Cardiac muscle cell (in vitro differentiated cells and primary cell): ENCODE data around the gene OR4D1. TPM values are rescaled to one million over a fixed set of nuclear protein-coding genes. Genes with fewer than 3 reads are reported as not detected.

Source experiments
- DNase-seq, 2 donors: peaks; one replicate each; pipeline versions ENCODE4 v3.0.0 to v3.0.0-alpha.2; 2010 to 2017; ENCODE audit warnings: low read depth in 1 of 2, low spot score in 1 of 2
- H3K27ac ChIP-seq: fragments of 200-600 bp; sonication (generic); 2 replicates; pipeline ENCODE4 v1.5.1; 2016
- H3K27me3 ChIP-seq: fragments of 200-600 bp; sonication (generic); 2 replicates; pipeline ENCODE4 v1.6.0; 2016; ENCODE audit warnings: control low read depth
- H3K36me3 ChIP-seq: fragments of 200-600 bp; sonication (generic); 2 replicates; pipeline ENCODE4 v1.5.1; 2016; ENCODE audit warnings: control low read depth
- H3K4me1 ChIP-seq: fragments of 200-600 bp; sonication (generic); 2 replicates; pipeline ENCODE4 v1.8.1; 2017; ENCODE audit warnings: low read depth, mild to moderate bottlenecking, mixed run types
- H3K4me3 ChIP-seq: fragments of 200-600 bp; sonication (generic); 2 replicates; pipeline ENCODE4 v1.5.1; 2016; ENCODE audit warnings: mild to moderate bottlenecking
- H3K9me3 ChIP-seq: fragments of 200-600 bp; sonication (generic); 2 replicates; pipeline ENCODE4 v1.5.1; 2017; ENCODE audit warnings: low read depth, mild to moderate bottlenecking, control low read depth
- polyA plus RNA-seq: library from polyadenylated mRNA; unstranded; fragments of >200 nt; fragmentation: Nextera tagmentation; extraction: Ambion mirVana; gene quantifications from 2 replicates; pipeline ENCODE4 v1.2.1, GENCODE V29; 2016
- total RNA-seq: library from RNA; depleted of rRNA; stranded (reverse); fragments of >200 nt; gene quantifications from 2 replicates; pipeline ENCODE4 v1.2.3, GENCODE V29; 2016
- TF ChIP-seq, protein P1 (sequence below): IDR thresholded peaks from 2 replicates; pipeline ENCODE4 v1.5.1; 2012; ENCODE audit warnings: low read depth, mild to moderate bottlenecking, low read length

The OR4D1 gene
- total and polyA plus RNA-seq, 2 experiments from 2014 or later, result not detected

GRCh38 chr17:58153671-58154070 lies 5.5 kb downstream of the OR4D1 start:
- Histone ChIP-seq H3K9me3 (no peaks in the 10 kb centered on the region), H3K4me1 (no peaks in the 10 kb centered on the region), H3K36me3 (no peaks in the 10 kb centered on the region), H3K4me3 (no peak overlapping the region), H3K27ac (no peak overlapping the region), H3K27me3 (peaks cover 97% of the 10 kb centered on the region)
- TF ChIP-seq, protein P1, sequence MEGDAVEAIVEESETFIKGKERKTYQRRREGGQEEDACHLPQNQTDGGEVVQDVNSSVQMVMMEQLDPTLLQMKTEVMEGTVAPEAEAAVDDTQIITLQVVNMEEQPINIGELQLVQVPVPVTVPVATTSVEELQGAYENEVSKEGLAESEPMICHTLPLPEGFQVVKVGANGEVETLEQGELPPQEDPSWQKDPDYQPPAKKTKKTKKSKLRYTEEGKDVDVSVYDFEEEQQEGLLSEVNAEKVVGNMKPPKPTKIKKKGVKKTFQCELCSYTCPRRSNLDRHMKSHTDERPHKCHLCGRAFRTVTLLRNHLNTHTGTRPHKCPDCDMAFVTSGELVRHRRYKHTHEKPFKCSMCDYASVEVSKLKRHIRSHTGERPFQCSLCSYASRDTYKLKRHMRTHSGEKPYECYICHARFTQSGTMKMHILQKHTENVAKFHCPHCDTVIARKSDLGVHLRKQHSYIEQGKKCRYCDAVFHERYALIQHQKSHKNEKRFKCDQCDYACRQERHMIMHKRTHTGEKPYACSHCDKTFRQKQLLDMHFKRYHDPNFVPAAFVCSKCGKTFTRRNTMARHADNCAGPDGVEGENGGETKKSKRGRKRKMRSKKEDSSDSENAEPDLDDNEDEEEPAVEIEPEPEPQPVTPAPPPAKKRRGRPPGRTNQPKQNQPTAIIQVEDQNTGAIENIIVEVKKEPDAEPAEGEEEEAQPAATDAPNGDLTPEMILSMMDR, result no peak
- DNase-seq, result no peak

DNA sequence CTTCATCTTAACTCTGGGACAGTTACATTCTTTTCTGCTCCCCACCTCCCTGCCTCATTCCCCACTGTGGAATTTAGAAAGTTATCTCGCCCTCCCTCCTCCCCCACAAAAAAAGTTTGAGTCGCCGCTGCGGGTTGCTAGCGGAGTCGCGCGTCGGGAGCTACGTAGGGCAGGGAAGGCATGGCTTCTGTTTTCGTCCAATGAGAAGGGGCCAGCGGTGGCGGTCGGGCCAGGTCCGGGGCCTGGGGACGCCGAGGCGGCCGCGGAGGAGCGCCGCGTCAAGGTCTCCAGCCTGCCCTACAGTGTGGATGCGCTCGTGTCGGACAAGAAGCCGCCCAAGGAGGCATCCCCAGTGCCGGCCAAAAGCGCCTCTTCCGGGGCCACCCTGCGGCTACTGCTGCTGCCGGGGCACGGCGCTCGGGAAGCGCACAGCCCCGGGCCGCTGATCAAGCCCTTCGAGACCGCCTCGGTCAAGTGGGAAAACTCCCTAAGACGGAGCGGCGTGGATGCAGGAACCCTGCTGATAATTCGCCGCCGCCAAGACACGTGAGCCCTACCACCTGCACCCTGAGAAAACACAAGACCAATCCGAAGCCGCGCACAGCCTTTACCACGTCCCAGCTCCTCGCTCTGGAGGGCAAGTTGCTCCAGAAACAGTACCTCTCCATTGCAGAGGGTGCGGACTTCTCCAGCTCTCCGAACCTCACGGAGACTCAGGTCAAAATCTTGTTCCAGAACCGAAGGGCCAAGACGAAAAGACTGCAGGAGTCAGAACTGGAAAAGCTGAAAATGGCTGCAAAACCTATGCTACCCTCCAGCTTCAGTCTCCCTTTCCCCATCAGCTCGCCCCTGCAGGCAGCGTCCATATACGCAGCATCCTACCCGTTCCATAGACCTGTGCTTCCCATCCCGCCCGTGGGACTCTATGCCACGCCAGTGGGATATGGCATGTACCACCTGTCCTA lies 8.9 kb downstream of the OR4D1 start:
- Histone ChIP-seq H3K4me1 (no peaks in the 10 kb centered on the region), H3K27ac (no peak overlapping the region), H3K4me3 (peak overlapping the region; percentile 39), H3K36me3 (no peaks in the 10 kb centered on the region), H3K9me3 (no peaks in the 10 kb centered on the region), H3K27me3 (peaks cover 94% of the 10 kb centered on the region)
- peak; percentile 9 to 65 for DNase-seq
- TF ChIP-seq, protein P1, result no peak

- TF ChIP-seq, protein P1, result no peak
- no peaks in the 10 kb centered on the region for H3K9me3 ChIP-seq
- H3K27me3 ChIP-seq, result peaks cover 94% of the 10 kb centered on the region
Observed at GRCh38 chr17:58158181-58158580, 10.0 kb downstream of the OR4D1 start.

GRCh38 chr17:58161566-58161965 lies 13.4 kb downstream of the OR4D1 start:
- peaks cover 79% of the 10 kb centered on the region for H3K27me3 ChIP-seq
- no peak for DNase-seq
- no peaks in the 10 kb centered on the region for H3K36me3 ChIP-seq

More at GRCh38 chr17:58158181-58158580, 10.0 kb downstream of the OR4D1 start:
- Histone ChIP-seq H3K27ac (no peak overlapping the region), H3K36me3 (no peaks in the 10 kb centered on the region), H3K4me3 (no peak overlapping the region), H3K4me1 (no peaks in the 10 kb centered on the region)
- DNase-seq, result no peak

DNA sequence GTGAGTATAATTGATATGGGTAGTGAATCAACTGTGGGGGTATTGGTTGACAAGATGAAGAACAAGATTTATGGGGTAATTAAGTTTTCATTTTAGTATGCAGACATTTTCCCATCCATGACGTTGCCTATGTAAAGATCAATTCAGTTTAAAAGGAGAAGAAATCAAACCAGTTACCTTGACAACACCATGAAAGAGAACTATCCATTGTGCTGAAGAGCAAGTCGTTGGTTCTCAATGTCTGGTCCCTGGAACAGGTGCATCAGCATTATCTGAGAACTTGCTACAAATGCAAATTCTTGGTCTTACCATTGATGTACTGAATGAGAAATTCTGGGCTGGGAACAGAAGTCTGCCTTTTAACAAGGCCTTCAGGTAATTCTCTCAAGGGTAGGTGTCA lies 17.8 kb downstream of the OR4D1 start:
- DNase-seq, result no peak
- Histone ChIP-seq H3K4me1 (no peaks in the 10 kb centered on the region), H3K36me3 (no peaks in the 10 kb centered on the region), H3K4me3 (no peak overlapping the region), H3K27me3 (peaks cover 63% of the 10 kb centered on the region), H3K9me3 (no peaks in the 10 kb centered on the region), H3K27ac (no peak overlapping the region)
- TF ChIP-seq, protein P1, result no peak

More at GRCh38 chr17:58161566-58161965, 13.4 kb downstream of the OR4D1 start:
- no peaks in the 10 kb centered on the region for H3K4me1 ChIP-seq
- TF ChIP-seq, protein P1, result no peak
- H3K9me3 ChIP-seq, result no peaks in the 10 kb centered on the region
- no peak overlapping the region for H3K27ac ChIP-seq
- H3K4me3 ChIP-seq, result no peak overlapping the region
